Choroid plexus epithelial cell (primary cell): Measurements from ENCODE around the gene TBC1D22A.

Source experiments
- DNase-seq: peaks from one replicate; pipeline ENCODE4 v3.0.0-alpha.2; 2010; ENCODE audit warnings: low read depth
- H3K4me3 ChIP-seq: 2 replicates; pipeline ENCODE4 v1.5.1; 2011; ENCODE audit warnings: low read depth, mild to moderate bottlenecking, control low read depth, low read length, moderate library complexity
- TF ChIP-seq, protein P1 (sequence below): conservative IDR thresholded peaks from 2 replicates; pipeline ENCODE4 v1.5.1; 2011; ENCODE audit warnings: low read depth, mild to moderate bottlenecking, control low read depth, inconsistent platforms, low read length, moderate library complexity

TBC1D22A gene

DNA sequence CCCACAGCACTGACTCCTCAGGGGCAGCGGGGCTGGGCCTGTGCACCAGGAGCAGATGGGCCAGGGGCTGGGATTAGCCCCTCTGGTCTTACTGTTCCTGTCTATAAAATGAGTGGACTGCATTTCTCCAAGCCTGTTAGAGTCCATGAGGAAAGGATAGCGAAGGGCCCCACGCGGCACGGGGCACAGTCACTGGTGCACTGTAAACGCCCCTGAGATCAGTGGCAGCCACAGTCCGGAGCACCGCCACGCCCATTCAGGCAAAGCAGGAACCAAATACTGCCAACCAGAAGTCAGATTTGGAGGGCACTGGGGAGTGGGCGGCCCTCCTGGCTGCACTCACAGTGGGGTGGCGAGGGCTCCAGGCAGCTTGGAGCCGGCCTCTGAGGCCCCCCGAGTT is 387.5 kb downstream of the TBC1D22A start:
- no peak for DNase-seq
- no peak overlapping the region for H3K4me3 ChIP-seq
- TF ChIP-seq, protein P1, sequence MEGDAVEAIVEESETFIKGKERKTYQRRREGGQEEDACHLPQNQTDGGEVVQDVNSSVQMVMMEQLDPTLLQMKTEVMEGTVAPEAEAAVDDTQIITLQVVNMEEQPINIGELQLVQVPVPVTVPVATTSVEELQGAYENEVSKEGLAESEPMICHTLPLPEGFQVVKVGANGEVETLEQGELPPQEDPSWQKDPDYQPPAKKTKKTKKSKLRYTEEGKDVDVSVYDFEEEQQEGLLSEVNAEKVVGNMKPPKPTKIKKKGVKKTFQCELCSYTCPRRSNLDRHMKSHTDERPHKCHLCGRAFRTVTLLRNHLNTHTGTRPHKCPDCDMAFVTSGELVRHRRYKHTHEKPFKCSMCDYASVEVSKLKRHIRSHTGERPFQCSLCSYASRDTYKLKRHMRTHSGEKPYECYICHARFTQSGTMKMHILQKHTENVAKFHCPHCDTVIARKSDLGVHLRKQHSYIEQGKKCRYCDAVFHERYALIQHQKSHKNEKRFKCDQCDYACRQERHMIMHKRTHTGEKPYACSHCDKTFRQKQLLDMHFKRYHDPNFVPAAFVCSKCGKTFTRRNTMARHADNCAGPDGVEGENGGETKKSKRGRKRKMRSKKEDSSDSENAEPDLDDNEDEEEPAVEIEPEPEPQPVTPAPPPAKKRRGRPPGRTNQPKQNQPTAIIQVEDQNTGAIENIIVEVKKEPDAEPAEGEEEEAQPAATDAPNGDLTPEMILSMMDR, result no peak

DNA sequence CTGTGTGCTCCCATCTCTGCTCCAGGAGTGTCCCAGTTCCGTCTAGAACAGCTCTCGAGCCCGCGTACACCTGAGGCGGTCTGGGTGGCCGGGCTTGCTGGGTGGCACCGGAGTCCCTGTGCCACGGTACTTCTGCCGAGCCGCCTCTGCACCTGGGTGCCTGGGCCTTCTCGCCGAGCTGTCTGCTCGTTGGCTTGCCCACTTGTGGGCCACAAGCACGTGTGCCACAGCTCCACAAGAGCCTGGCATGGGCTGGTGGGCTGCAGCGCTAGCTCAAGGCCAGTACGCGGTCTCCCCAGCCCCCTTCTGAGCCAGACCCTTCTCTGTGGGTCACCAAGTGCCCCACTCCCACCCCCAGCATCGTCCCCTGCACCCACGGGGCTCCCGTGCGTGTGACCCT is 388.0 kb downstream of the TBC1D22A start:
- DNase-seq, result no peak
- TF ChIP-seq, protein P1, result no peak

DNA sequence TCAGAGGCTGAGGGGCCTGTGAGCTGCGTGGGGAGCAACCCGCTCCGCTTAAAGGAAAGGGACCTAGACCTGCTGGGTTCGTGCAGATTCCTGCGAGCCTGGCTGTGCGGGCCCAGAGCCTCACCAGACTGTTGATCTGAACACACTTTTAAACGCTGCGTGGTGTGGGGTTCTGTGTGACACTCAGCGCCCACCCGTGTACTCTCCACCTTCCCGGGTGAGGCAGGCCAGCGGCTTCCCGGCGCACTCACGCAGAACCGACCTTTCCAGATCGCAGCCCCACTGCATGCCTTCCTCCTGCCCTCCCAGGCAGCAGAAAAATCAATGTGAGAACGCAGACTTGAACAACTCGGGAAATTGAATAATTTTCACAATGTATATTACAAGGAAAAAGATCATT is 388.6 kb downstream of the TBC1D22A start:
- H3K4me3 ChIP-seq, result no peak overlapping the region
- no peak for DNase-seq
- TF ChIP-seq, protein P1, result no peak

More for the DNA sequence above, 388.0 kb downstream of the TBC1D22A start:
- H3K4me3 ChIP-seq, result no peak overlapping the region

DNA sequence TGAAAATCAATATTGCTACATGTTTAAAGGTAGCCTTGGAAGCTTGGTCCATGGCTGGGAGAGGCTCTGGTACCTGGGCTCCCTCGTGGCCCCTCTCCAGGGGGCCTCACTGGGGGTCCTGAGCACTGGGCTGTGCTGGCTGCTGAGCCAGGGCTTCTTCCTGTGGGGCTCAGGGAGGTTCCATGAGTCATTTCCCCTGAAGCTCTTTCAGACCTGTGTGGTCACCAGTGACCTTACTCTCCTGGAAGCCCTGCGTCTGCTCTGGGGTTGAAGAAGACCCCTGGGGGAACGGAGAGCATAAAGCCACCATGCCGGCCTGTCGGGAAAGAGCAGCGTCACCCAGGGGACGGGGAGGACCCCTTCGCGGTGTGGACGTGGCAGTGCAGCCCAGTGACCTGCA is 389.0 kb downstream of the TBC1D22A start:
- TF ChIP-seq, protein P1, result no peak
- H3K4me3 ChIP-seq, result no peak overlapping the region
- DNase-seq, result peak; percentile 62

DNA sequence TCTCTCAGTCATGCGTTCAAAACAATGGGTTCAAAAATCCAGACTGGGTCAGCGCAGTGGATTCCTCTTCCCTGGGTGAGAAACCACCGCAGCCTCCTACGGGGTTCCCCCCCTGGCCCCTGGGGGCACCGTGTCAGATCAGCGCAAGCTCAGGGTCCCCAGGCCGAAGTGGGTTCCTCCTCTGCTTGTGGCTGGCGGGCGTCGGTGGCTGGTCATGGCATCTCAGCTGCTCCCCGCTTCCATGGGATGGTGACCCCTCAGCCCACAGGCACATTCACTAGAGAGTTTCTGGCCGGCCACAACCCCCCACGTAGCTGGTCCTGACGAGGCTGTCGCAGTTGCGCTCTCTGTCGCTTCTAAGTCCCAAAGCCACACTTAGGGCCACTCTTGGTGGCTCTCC is 389.8 kb downstream of the TBC1D22A start:
- no peak overlapping the region for H3K4me3 ChIP-seq
- DNase-seq, result no peak
- TF ChIP-seq, protein P1, result no peak

DNA sequence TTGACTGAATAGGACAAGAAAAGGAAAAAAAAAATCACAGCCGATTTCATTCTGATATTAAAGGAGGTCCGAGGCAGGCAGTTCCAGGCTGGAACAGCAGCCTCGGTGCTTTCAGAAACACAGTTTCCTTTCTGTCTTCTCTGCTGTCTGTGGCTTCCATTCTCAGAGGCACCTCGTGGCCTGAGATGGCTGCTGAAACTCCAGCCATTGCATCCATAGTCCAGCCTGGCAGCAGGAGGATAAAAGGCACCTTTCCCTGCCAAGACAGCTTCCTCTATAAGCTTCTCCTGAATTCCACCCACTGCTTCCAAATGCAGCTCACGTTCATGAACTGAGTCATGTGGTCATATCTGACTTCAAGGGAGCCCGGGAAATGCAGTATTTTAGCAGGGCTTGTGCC is 390.5 kb downstream of the TBC1D22A start:
- TF ChIP-seq, protein P1, result no peak
- H3K4me3 ChIP-seq, result no peak overlapping the region
- DNase-seq, result no peak

DNA sequence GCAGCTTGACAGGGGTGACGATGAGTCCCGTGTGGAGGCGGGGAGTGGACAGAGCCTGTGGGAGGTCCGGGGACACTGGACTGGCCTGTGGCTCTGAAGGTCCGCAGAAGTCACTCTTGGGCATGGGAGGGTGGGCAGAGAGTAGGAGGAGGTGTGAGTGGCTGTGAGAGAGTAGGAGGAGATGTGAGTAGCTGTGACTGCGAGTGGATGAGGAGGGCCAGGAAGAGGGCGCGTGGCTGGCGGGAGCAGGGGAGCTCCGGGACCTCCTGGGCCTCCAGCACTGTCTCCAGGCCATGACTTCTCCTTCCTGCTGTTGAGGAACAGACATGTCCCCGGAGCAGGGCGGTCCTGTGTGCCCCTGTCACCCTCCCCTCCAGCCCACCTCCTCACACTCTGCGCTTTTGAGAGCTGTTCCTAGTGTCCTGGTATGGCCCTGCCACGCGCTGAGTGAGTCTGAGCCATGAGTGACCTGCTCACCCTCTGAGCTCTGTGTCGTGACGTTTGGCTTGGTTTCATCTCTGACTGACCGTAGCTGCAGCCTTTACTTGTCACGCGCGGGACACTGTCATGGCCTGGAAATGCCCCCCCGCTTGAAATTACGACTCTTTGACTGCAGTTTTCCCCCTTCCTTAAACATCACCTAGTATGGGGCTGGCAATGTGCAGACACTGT is 391.5 kb downstream of the TBC1D22A start:
- no peak for DNase-seq
- no peak overlapping the region for H3K4me3 ChIP-seq
- TF ChIP-seq, protein P1, result no peak
